ENCODE data around the gene SLC4A3.
"Not testable (repeated sequence)": the region's sequence is repeated elsewhere in the genome, so short reads cannot be mapped to it uniquely, and the experiment has no call there.

SLC4A3 gene

DNA sequence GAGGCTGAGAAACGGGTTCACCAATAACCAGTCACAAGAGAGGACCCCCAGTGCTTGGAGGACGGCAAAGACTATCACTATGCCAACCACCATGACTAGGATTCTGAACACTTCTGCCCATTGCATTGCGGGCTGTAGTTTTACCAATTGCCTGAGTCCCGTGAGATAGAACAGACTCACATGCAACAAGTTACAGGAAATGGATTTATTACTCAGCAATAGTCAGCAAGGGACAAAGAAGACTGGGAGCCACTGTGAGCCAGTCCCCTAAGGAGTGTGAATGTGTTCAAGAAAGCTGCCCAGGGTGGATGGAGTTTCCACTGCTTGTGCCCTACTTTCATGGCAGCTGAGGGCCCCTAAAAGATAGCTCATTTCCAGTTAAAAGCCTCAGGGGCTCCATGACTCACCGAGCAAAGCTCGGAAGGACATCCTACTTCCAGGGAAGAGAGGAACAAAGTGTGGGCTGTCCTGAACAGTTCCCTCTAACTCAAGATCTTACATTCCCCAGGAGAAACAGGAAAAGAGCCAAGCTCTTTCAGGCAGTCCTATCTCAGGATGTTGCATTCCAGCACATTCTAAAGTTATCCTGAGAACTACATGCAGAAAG, 54.4 kb downstream of the SLC4A3 start:
- DNase-seq = no peak

DNA sequence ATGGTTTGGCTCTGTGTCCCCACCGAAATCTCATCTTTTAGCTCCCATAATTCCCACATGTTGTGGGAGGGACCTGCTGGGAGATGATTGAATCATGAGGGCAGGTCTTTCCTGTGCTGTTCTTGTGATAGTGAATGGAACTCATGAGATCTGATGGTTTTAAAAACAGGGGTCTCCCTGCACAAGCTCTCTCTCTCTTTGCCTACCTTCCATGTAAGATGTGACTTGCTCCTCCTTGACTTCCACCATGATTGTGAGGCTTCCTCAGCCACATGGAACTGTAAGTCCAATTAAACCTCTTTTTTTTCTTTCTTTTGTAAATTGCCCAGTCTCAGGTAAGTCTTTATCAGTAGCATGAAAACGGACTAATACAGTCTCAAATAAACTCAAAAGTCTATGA, 56.0 kb downstream of the SLC4A3 start:
- DNase-seq = not testable (repeated sequence)

DNA sequence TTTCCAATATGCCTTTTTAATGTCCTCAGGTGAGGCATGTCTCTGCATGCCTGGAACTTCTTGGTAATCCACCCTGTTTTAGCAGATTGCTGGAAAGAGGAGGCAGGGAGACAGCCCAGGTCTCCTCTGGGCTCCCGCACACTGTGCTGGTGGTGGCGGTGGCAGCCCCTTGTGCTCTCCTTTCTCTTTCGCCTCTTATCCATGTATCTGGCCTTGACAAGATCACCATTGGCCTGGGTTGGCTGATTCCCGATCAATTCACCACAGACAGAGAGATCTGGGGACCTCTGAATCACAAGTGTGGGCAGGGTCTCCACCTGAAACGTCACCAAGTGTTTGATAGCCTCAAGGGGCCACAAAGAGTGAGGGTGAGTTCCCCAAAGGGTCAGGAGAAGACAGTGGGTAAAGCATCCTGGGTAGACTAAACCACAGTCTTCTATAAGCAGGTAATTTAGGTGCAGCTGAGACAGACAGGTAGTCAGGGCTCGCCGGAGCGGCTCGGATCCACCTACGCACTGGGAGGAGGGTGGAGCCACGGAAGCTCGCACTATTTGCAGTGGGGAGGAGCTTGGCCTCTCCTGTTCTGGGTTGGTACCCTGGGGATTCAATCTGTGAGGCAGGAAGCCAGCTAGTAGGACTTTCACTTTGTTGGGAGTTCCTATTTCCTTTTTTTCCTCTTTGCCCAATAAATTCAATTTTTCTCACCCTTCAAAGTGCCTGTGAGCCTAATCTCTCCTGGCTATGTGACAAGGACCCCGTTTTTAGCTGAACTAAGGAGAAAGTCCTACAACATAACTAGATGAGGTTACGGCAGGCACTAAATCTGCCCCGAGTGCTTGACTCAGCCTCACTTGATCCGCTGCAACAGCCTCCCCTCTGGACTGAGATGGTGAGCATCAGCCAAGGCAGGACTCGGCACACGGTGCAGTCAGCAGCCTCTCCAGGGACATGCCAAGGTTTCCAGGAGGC, 57.6 kb downstream of the SLC4A3 start:
- DNase-seq = peak; percentile 46 to 49

DNA sequence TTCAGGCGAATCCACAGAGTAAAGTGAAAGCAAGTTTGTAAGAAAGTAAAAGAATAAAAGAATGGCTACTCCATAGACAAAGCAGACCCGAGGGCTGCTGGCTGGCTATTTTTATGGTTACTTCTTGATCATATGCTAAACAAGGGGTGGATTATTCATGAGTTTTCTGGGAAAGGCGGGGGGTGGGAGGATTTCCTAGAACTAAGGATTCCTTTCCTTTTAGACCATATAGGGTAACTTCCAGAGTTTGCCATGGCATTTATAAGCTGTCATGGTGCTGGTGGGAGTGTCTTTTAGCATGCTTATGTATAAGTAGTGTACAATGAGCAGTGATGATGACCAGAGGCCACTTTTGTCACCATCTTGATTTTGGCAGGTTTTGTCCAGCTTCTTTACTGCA, 59.8 kb downstream of the SLC4A3 start:
- no peak for DNase-seq

DNA sequence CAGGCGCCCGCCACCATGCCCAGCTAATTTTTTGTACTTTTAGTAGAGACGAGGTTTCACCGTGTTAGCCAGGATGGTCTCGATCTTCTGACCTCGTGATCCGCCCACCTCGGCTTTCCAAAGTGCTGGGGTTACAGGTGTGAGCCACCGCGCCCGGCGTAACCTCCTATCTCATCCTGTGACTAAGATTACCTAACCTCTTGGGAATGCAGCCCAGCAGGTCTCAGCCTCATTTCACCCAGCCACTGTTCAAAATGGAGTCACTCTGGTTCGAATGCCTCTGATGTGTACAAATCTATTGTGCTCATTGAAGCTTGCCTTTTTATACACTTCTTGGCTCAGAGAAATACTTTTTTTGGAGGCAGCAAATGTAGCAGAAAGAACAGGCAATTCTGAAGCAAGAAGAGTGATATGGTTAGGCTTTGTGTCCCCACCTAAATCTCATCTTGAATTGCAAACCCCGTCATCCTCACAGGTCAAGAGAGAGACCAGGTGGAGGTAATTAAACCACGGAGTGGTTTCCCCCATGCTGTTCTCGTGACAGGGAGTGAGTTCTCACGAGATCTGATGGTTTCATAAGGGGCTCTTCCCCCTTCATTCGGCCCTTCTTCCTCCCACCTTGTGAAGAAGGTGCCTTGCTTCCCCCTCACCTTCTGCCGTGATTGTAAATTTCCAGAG, 60.6 kb downstream of the SLC4A3 start:
- no peak for DNase-seq

DNA sequence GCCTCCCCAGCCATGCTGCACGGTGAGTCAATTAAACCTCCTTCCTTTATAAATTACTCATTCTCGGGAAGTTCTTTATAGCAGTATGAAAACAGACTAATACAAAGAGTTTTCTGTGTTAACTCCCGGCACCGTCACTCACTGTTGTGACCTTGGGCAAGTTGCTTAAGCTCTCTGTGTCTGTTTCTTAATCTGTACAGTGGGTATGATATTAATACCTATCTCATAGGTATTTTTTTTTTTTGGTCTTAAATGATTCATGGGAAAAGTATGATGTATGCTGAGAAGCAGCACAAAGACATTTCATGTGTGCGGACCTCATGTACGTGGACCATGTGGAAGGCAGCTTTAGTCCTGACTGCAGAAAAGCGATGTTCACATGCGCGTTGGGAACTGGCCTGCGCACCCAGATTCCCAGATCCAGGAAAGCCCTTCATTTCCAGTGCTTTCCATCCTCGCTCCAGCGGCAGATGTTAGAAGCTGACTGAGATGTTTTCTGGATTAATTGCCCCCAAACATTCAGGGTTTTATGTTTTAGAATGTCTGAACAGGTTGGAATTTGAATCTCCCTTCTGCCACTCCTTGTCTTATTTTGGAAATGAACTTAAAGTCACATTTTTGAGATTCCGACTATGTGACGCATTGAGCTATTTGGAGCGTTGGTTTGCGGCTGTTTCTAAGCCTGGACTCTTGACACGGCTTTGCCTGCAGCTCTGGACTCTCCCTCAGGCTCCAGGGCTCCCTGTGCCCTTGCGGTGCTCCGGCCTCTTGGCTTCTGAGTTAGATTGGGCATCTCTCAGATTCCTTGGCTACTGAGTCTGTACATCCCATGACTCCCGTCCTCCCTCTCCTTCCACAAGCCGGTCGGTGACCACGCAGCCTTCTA, 61.4 kb downstream of the SLC4A3 start:
- no peak for DNase-seq

DNA sequence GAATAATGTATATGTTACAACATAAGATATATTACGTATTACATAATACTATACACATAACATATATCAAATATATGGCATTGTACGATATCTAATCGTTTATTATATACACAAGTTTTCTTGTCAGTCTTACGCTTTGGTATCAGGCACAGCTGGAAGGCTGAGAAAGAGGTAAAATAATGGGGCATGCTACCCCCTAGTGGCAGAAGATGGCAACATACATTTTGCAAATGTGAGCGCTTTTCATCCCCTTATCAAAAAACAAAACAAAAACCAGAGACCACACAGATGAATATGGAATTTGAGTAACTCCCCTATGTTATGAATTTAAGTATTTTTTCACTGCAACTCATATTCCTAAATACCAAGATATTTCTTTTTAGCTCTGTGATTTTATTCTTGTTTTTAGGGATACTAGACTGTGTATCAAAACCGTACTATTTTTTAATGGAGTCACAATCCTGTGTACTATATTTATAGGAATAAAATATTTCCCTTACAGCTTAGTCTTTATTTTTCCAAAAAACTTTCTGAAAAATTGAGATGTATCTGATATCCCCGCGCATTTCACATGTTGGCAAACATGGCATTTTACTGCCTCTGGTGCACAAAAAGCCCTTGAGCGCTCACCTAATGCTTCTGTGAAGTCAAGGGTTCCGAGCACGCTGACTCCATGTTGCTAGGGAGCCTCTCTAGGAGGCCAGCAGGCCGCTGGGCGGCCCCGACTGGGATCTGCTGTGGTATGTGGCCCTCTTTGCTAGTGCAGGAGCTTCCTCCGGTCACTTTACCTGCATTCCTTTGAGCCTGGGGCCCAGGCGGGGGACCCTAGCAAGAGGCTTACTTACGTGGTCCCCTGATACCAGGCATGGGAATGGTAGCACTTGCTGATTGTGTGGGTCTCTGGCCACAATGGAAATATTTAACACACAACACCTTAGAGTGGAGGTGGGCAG, 62.5 kb downstream of the SLC4A3 start:
- peak in 1 of 2 experiments; percentile 19 for DNase-seq

DNA sequence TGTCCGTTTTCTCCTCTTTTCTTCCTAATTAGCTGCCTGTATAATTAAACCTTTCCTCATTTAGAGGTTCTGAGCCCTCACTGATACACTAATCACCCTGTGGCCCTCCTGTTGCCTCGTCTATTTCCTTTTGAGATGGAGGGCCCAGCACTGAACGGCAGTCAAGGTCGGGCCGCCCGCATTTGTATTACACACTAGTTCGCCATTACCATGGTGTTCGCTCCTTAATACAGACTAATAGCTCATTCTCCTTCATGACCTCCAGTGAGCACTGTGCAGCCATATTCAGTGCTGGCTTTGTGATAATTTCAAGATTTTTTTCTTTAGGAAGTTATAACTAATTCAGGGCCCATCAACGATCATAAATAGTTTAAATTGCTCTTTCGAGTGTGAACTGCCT, 64.1 kb downstream of the SLC4A3 start:
- DNase-seq = no peak
